HCT116 (cell line): ENCODE measurements around the gene ITGA2B. TPM values are rescaled to one million over a fixed set of nuclear protein-coding genes. Genes with fewer than 3 reads are reported as not detected.

Experiments used
- ATAC-seq: fragments of 200-7000 bp; cut with Tn5 transposase; 2 replicates; pipeline ENCODE4 v1.9.1; 2020; ENCODE audit warnings: mild to moderate bottlenecking, moderate library complexity
- BruUV-seq: library from RNA; stranded (reverse); fragments of 400-500 nt; replicated peaks from 2 replicates; lab custom pipeline; 2021; lab: Mats Ljungman, UMichigan
- CTCF ChIA-PET: fragments of 300-600 bp; sonication (Branson Sonifier 250); formaldehyde crosslinking; loops from one replicate; lab custom pipeline; 2021; ENCODE audit warnings: antibody characterized with exemption; lab: Charles Lee
- POLR2A ChIA-PET: fragments of 300-600, 350-600 bp; sonication (Branson Sonifier 250); formaldehyde crosslinking; loops from one replicate; lab custom pipeline; 2021; ENCODE audit warnings: antibody characterized with exemption; lab: Charles Lee
- RAD21 ChIA-PET, 2 experiments: fragments of 300-600 bp; sonication (Branson Sonifier 250); formaldehyde crosslinking; loops; one replicate each; lab custom pipeline; 2023; ENCODE audit warnings: low total read pairs in 2 of 2; ENCODE audit not compliant: uncharacterized antibody in 2 of 2, unreplicated experiment in 2 of 2, low non-redundant PET in 1 of 2; lab: Charles Lee
- DNase-seq: peaks from one replicate; pipeline ENCODE4 v3.0.0-alpha.2; 2010; ENCODE audit warnings: low read depth, low spot score
- H2AFZ ChIP-seq: fragments of 200-600 bp; shearing (Covaris generic), sonication (generic); 2 replicates; pipeline ENCODE4 v1.6.1; 2017; ENCODE audit warnings: low read depth, mixed run types, mixed read lengths, antibody characterized with exemption, low read length; ENCODE audit not compliant: poor library complexity, severe bottlenecking
- H3K27ac ChIP-seq: 2 replicates; pipeline ENCODE4 v1.5.1; 2012; ENCODE audit warnings: low read depth, low read length
- H3K27me3 ChIP-seq: fragments of 200-600 bp; sonication (generic); 2 replicates; pipeline ENCODE4 v1.6.1; 2016; ENCODE audit warnings: mixed run types, low read length, mixed read lengths; ENCODE audit not compliant: insufficient read depth
- H3K36me3 ChIP-seq, 2 experiments: fragments of 200-500 bp in 1 of 2; fragments of 200-600 bp in 1 of 2; sonication (Bioruptor generic) in 1 of 2; sonication (generic) in 1 of 2; 2 replicates each; pipeline versions ENCODE4 v1.5.1 to v1.6.1; 2014 to 2016; ENCODE audit warnings: low read length in 2 of 2, inconsistent platforms in 1 of 2, mixed read lengths in 1 of 2, mixed run types in 1 of 2; ENCODE audit not compliant: insufficient read depth in 2 of 2, control insufficient read depth in 1 of 2
- H3K4me1 ChIP-seq, 2 experiments: fragments of 200-600 bp in 1 of 2; sonication (generic) in 1 of 2; 2 replicates each; pipeline versions ENCODE4 v1.5.1 to v1.6.1; 2012 to 2017; ENCODE audit warnings: low read length in 2 of 2, inconsistent platforms in 1 of 2, mild to moderate bottlenecking in 1 of 2, mixed read lengths in 1 of 2, mixed run types in 1 of 2, moderate library complexity in 1 of 2; ENCODE audit not compliant: insufficient read depth in 2 of 2, control insufficient read depth in 1 of 2
- H3K4me2 ChIP-seq: fragments of 200-600 bp; sonication (generic); 2 replicates; pipeline ENCODE4 v1.6.1; 2017; ENCODE audit warnings: mixed run types, low read length, mixed read lengths
- H3K4me3 ChIP-seq, 2 experiments: fragments of 200-600 bp in 1 of 2; sonication (generic) in 1 of 2; replicated peaks in 1 of 2; 2 replicates each; pipeline ENCODE4 v1.5.1; 2011 to 2016; ENCODE audit warnings: low read length in 2 of 2, control low read depth in 1 of 2, low read depth in 1 of 2, mild to moderate bottlenecking in 1 of 2, mixed read lengths in 1 of 2, mixed run types in 1 of 2
- H3K79me2 ChIP-seq: fragments of 200-600 bp; sonication (generic); 2 replicates; pipeline ENCODE4 v1.6.1; 2017; ENCODE audit warnings: mild to moderate bottlenecking, mixed run types, low read length, moderate library complexity, mixed read lengths; ENCODE audit not compliant: insufficient read depth
- H3K9ac ChIP-seq: fragments of 200-600 bp; sonication (generic); 2 replicates; pipeline ENCODE4 v1.6.1; 2016; ENCODE audit warnings: low read length, mixed read lengths
- H3K9me2 ChIP-seq: fragments of 200-600 bp; sonication (generic), shearing (Covaris generic); 2 replicates; pipeline ENCODE4 v1.6.1; 2017; ENCODE audit warnings: mixed run types, mild to moderate bottlenecking, moderate library complexity; ENCODE audit not compliant: insufficient read depth
- H3K9me3 ChIP-seq, 2 experiments: fragments of 200-500 bp in 1 of 2; fragments of 200-600 bp in 1 of 2; sonication (Bioruptor generic) in 1 of 2; sonication (generic) in 1 of 2; 2 replicates each; pipeline ENCODE4 v1.6.1; 2014 to 2017; ENCODE audit warnings: low read length in 2 of 2, mixed read lengths in 2 of 2, inconsistent platforms in 1 of 2, low read depth in 1 of 2, mild to moderate bottlenecking in 1 of 2, mixed run types in 1 of 2, moderate library complexity in 1 of 2; ENCODE audit not compliant: control insufficient read depth in 1 of 2, insufficient read depth in 1 of 2
- H4K20me1 ChIP-seq: fragments of 200-600 bp; sonication (generic), shearing (Covaris generic); 2 replicates; pipeline ENCODE4 v1.6.1; 2017; ENCODE audit warnings: mixed run types, mild to moderate bottlenecking, moderate library complexity; ENCODE audit not compliant: insufficient read depth
- CBX3 ChIP-seq: IDR thresholded peaks from 2 replicates; pipeline ENCODE4 v1.6.1; 2012; ENCODE audit warnings: low read depth
- CEBPB ChIP-seq: IDR thresholded peaks from 2 replicates; pipeline ENCODE4 v1.6.1; 2012; ENCODE audit warnings: low read depth
- EGR1 ChIP-seq: IDR thresholded peaks from 2 replicates; pipeline ENCODE4 v1.6.1; 2012; ENCODE audit warnings: low read depth
- EZH2phosphoT487 ChIP-seq: fragments of 200-600 bp; IDR thresholded peaks from 2 replicates; pipeline ENCODE4 v1.6.1; 2018; ENCODE audit warnings: antibody characterized with exemption, borderline replicate concordance
- FOSL1 ChIP-seq: IDR thresholded peaks from 2 replicates; pipeline ENCODE4 v1.6.1; 2012; ENCODE audit warnings: low read depth
- JUND ChIP-seq: IDR thresholded peaks from 2 replicates; pipeline ENCODE4 v1.6.1; 2012
- MAX ChIP-seq: IDR thresholded peaks from 2 replicates; pipeline ENCODE4 v1.6.1; 2012
- POLR2A ChIP-seq: IDR thresholded peaks from 2 replicates; pipeline ENCODE4 v1.7.0; 2011; ENCODE audit warnings: borderline replicate concordance; ENCODE audit not compliant: insufficient read depth, insufficient read length; ENCODE audit errors: extremely low read depth
- POLR2AphosphoS5 ChIP-seq: IDR thresholded peaks from 2 replicates; pipeline ENCODE4 v1.6.1; 2011; ENCODE audit warnings: mild to moderate bottlenecking, low read depth, low read length, moderate library complexity
- RAD21 ChIP-seq: IDR thresholded peaks from 2 replicates; pipeline ENCODE4 v1.6.1; 2012; ENCODE audit warnings: low read depth, mild to moderate bottlenecking
- REST ChIP-seq: IDR thresholded peaks from 2 replicates; pipeline ENCODE4 v1.6.1; 2012; ENCODE audit warnings: low read depth
- SIN3A ChIP-seq: IDR thresholded peaks from 2 replicates; pipeline ENCODE4 v1.6.1; 2012; ENCODE audit warnings: low read depth
- SP1 ChIP-seq: IDR thresholded peaks from 2 replicates; pipeline ENCODE4 v1.6.1; 2012; ENCODE audit warnings: low read depth
- SRF ChIP-seq: IDR thresholded peaks from 2 replicates; pipeline ENCODE4 v1.6.1; 2012; ENCODE audit warnings: low read depth
- ZBTB33 ChIP-seq: IDR thresholded peaks from 2 replicates; pipeline ENCODE4 v1.6.1; 2011; ENCODE audit warnings: mild to moderate bottlenecking, low read length, moderate library complexity; ENCODE audit not compliant: insufficient replicate concordance; ENCODE audit errors: extremely low read depth
- ZFX ChIP-seq: fragments of 450-650 bp; IDR thresholded peaks from 2 replicates; pipeline ENCODE4 v1.6.1; 2017
- intact Hi-C: fragments of 100-400 bp; cut with micrococcal nuclease; formaldehyde crosslinking; loops from 2 replicates; pipeline ENCODE4 v1.10.0; 2022
- total RNA-seq: library from RNA; stranded (reverse); gene quantifications from one replicate; pipeline ENCODE4 v1.2.1, GENCODE V29; 2021; ENCODE audit not compliant: unreplicated experiment

Gene ITGA2B
- total RNA-seq, 1 experiment from 2014 or later, result 7.6 TPM

GRCh38 chr17:44424828-44425461, 35.5 kb upstream of the ITGA2B start:
- Histone ChIP-seq H4K20me1 (no peaks in the 10 kb centered on the region), H2AFZ (no peak overlapping the region), H3K9me2 (no peaks in the 10 kb centered on the region), H3K4me3 (no peak overlapping the region), H3K4me1 (no peaks in the 10 kb centered on the region), H3K4me2 (no peak overlapping the region), H3K9ac (no peak overlapping the region), H3K79me2 (peaks cover 16% of the 10 kb centered on the region; the same call in 1 of the 2 replicates), H3K9me3 (no peaks in the 10 kb centered on the region), H3K27me3 (no peaks in the 10 kb centered on the region), H3K36me3 (peaks cover 0 to 8% of the 10 kb centered on the region in 2 experiments; a peak in 2 of 4 replicates), H3K27ac (no peak overlapping the region)
- no peak for DNase-seq
- CTCF ChIA-PET, result no interaction called here
- intact Hi-C loops, result no loop called here
- BruUV-seq, result no TSS peak
- POLR2A ChIA-PET, result no interaction called here
- RAD21 ChIA-PET, result no interaction called here
- TF ChIP-seq ZBTB33 (no peak), SP1 (no peak), CBX3 (no peak), POLR2A (no peak), FOSL1 (no peak), SIN3A (no peak)
- ATAC-seq, result no peak

GRCh38 chr17:44417553-44417952, 28.1 kb upstream of the ITGA2B start:
- POLR2A ChIA-PET, result no interaction called here
- no peak for TF ChIP-seq ZFX
- no peak for TF ChIP-seq REST
- no peak for TF ChIP-seq POLR2A
- no peak for TF ChIP-seq POLR2AphosphoS5
- TF ChIP-seq SRF, result 0 out of 2 replicates have a peak, but pooled peaks have one; percentile 25
- TF ChIP-seq RAD21, result no peak
- no peak for TF ChIP-seq EGR1
- peak; percentile 65 for TF ChIP-seq CEBPB
- TF ChIP-seq JUND, result peak; percentile 59
- TF ChIP-seq EZH2phosphoT487, result no peak
- TF ChIP-seq MAX, result no peak
- peak; percentile 40 for TF ChIP-seq SP1

More at GRCh38 chr17:44417553-44417952, 28.1 kb upstream of the ITGA2B start:
- no peak overlapping the region for H3K9ac ChIP-seq
- peaks cover 3 to 13% of the 10 kb centered on the region in 2 experiments; a peak in 3 of 4 replicates for H3K4me1 ChIP-seq
- intact Hi-C loops, result no loop called here
- H3K79me2 ChIP-seq, result no peaks in the 10 kb centered on the region
- no peaks in the 10 kb centered on the region for H3K27me3 ChIP-seq
- H3K4me3 ChIP-seq, result no peak overlapping the region
- H3K9me2 ChIP-seq, result no peaks in the 10 kb centered on the region
- RAD21 ChIA-PET, result no interaction called here
- ATAC-seq (peak; percentile 46; the same call in 1 of the 2 replicates), DNase-seq (peak; percentile 29)
- CTCF ChIA-PET, result no interaction called here
- H4K20me1 ChIP-seq, result no peaks in the 10 kb centered on the region
- H3K4me2 ChIP-seq, result peak overlapping the region; percentile 32; the same call in 1 of the 2 replicates
- no peak overlapping the region; the same call in 1 of the 2 replicates for H3K27ac ChIP-seq
- H2AFZ ChIP-seq, result no peak overlapping the region
- no TSS peak for BruUV-seq
- H3K9me3 ChIP-seq, result no peaks in the 10 kb centered on the region
- H3K36me3 ChIP-seq, result 0 out of 4 replicates have a peak, but pooled peaks cover 0 to 2% of the 10 kb centered on the region in 2 experiments
